DMS153 (cell line): ENCODE data around the gene CLHC1.
"Not testable (repeated sequence)": the region's sequence is repeated elsewhere in the genome, so short reads cannot be mapped to it uniquely, and the experiment has no call there.

Source experiments
- DNase-seq: peaks from one replicate; lab custom pipeline; 2025; lab: John Stamatoyannopoulos, UW

The CLHC1 gene

GRCh38 chr2:55232863-55233657, 967 bp upstream of the CLHC1 start:
- DNase-seq: no peak

- DNase-seq: no peak
Observed at GRCh38 chr2:55231546-55232083, 478 bp downstream of the CLHC1 start.

GRCh38 chr2:55230551-55230950, 1.5 kb downstream of the CLHC1 start:
- DNase-seq: no peak

- no peak for DNase-seq
Observed at GRCh38 chr2:55229221-55229620, 2.9 kb downstream of the CLHC1 start.

GRCh38 chr2:55228226-55228563, 3.9 kb downstream of the CLHC1 start:
- DNase-seq: no peak

GRCh38 chr2:55227437-55228225, 4.5 kb downstream of the CLHC1 start:
- not testable (repeated sequence) for DNase-seq

- DNase-seq: no peak
Observed at GRCh38 chr2:55225481-55226020, 6.5 kb downstream of the CLHC1 start.

- no peak for DNase-seq
Observed at GRCh38 chr2:55224761-55225261, 7.3 kb downstream of the CLHC1 start.

GRCh38 chr2:55223958-55224760, 7.9 kb downstream of the CLHC1 start:
- no peak for DNase-seq

GRCh38 chr2:55213822-55214221, 18.3 kb downstream of the CLHC1 start:
- DNase-seq: no peak

GRCh38 chr2:55204950-55205349, 27.1 kb downstream of the CLHC1 start:
- no peak for DNase-seq

GRCh38 chr2:55204536-55204935, 27.6 kb downstream of the CLHC1 start:
- DNase-seq: no peak

GRCh38 chr2:55200416-55200815, 31.7 kb downstream of the CLHC1 start:
- no peak for DNase-seq

- no peak for DNase-seq
Observed at GRCh38 chr2:55196526-55196925, 35.6 kb downstream of the CLHC1 start.

GRCh38 chr2:55191888-55192287, 40.2 kb downstream of the CLHC1 start:
- DNase-seq: not testable (repeated sequence)

- not testable (repeated sequence) for DNase-seq
Observed at GRCh38 chr2:55186837-55187236, 45.3 kb downstream of the CLHC1 start.

GRCh38 chr2:55180374-55180773, 51.7 kb downstream of the CLHC1 start:
- DNase-seq: no peak

- no peak for DNase-seq
Observed at GRCh38 chr2:55176094-55176415, 56.0 kb downstream of the CLHC1 start.

GRCh38 chr2:55175254-55176093, 56.6 kb downstream of the CLHC1 start:
- peak; percentile 75 for DNase-seq

- no peak for DNase-seq
Observed at GRCh38 chr2:55173438-55174054, 58.5 kb downstream of the CLHC1 start.

- no peak for DNase-seq
Observed at GRCh38 chr2:55169915-55170314, 62.2 kb downstream of the CLHC1 start.
